GM12878 (cell line): Measurements from ENCODE around the gene TOM1L1. TPM values are rescaled to one million over a fixed set of nuclear protein-coding genes. Genes with fewer than 3 reads are reported as not detected.

ENCODE experiments used
- ATAC-seq: fragments of 200-7000 bp; cut with Tn5 transposase; 3 replicates; pipeline ENCODE4 v1.9.1; 2020; ENCODE audit warnings: mild to moderate bottlenecking, moderate library complexity
- BruUV-seq: library from RNA; stranded (reverse); fragments of 400-500 nt; replicated peaks from 2 replicates; lab custom pipeline; 2021; lab: Mats Ljungman, UMichigan
- CTCF ChIA-PET: fragments of 300-600 bp; sonication (Branson Sonifier 250); formaldehyde crosslinking; extraction: SDS; loops from one replicate; lab custom pipeline; 2021; ENCODE audit warnings: inconsistent platforms; lab: Yijun Ruan, JAX
- POLR2A ChIA-PET: fragments of 350-600 bp; formaldehyde crosslinking; extraction: SDS; loops from one replicate; lab custom pipeline; 2021; ENCODE audit warnings: inconsistent platforms; lab: Charles Lee
- RAD21 ChIA-PET: fragments of 300-600 bp; sonication (Branson Sonifier 250); formaldehyde crosslinking; loops from one replicate; lab custom pipeline; 2023; ENCODE audit warnings: antibody characterized with exemption; ENCODE audit not compliant: unreplicated experiment; lab: Charles Lee
- SMC1A ChIA-PET: fragments of 300-600 bp; sonication (Branson Sonifier 250); formaldehyde crosslinking; loops from one replicate; lab custom pipeline; 2023; ENCODE audit not compliant: unreplicated experiment, uncharacterized antibody; lab: Charles Lee
- DNase-seq: peaks from one replicate; pipeline ENCODE4 v3.0.0-alpha.2; 2011; ENCODE audit warnings: low read depth, low spot score
- FAIRE-seq: peaks from 3 replicates; lab custom pipeline; 2011; peaks lifted over from hg19 to GRCh38; lab: Jason Lieb, UNC
- H2AFZ ChIP-seq: 2 replicates; pipeline ENCODE4 v1.6.0; 2011; ENCODE audit warnings: low read depth, low read length, control low read depth; ENCODE audit not compliant: control insufficient read depth
- H3K27ac ChIP-seq: 2 replicates; pipeline ENCODE4 v1.5.1; 2011; ENCODE audit warnings: control low read depth; ENCODE audit not compliant: control insufficient read depth, insufficient read depth
- H3K27me3 ChIP-seq, 2 experiments: replicated peaks in 1 of 2; 2 replicates each; pipeline versions ENCODE4 v1.6.0 to v1.6.1; 2011; ENCODE audit warnings: low read length in 1 of 2; ENCODE audit not compliant: control insufficient read depth in 2 of 2, insufficient read depth in 2 of 2
- H3K36me3 ChIP-seq, 2 experiments: 2 replicates each; pipeline ENCODE4 v1.5.1; 2011; ENCODE audit warnings: low read length in 1 of 2; ENCODE audit not compliant: control insufficient read depth in 2 of 2, insufficient read depth in 2 of 2
- H3K4me1 ChIP-seq: 2 replicates; pipeline ENCODE4 v1.6.1; 2011; ENCODE audit warnings: mild to moderate bottlenecking, low read length, moderate library complexity, mixed read lengths; ENCODE audit not compliant: control insufficient read depth, insufficient read depth
- H3K4me2 ChIP-seq: 2 replicates; pipeline ENCODE4 v1.6.0; 2011; ENCODE audit warnings: control low read depth; ENCODE audit not compliant: control insufficient read depth, insufficient read depth
- H3K4me3 ChIP-seq: fragments of 200-600 bp; sonication (generic); 2 replicates; pipeline ENCODE4 v1.5.1; 2016
- H3K79me2 ChIP-seq: 2 replicates; pipeline ENCODE4 v1.6.0; 2011; ENCODE audit warnings: low read length; ENCODE audit not compliant: control insufficient read depth, insufficient read depth
- H3K9ac ChIP-seq: 2 replicates; pipeline ENCODE4 v1.8.0; 2011; ENCODE audit warnings: low read length, control low read depth, mixed read lengths; ENCODE audit not compliant: control insufficient read depth, insufficient read depth
- H3K9me3 ChIP-seq: replicated peaks from 3 replicates; pipeline ENCODE4 v1.5.1; 2011; ENCODE audit warnings: mild to moderate bottlenecking, low read length; ENCODE audit not compliant: control insufficient read depth, insufficient read depth
- H4K20me1 ChIP-seq: 2 replicates; pipeline ENCODE4 v1.6.0; 2011; ENCODE audit not compliant: control insufficient read depth, insufficient read depth
- ATF2 ChIP-seq: IDR thresholded peaks from 2 replicates; pipeline ENCODE4 v1.6.1; 2012; ENCODE audit warnings: low read length, inconsistent platforms
- BCL3 ChIP-seq: IDR thresholded peaks from 2 replicates; pipeline ENCODE4 v1.6.1; 2011; ENCODE audit warnings: borderline replicate concordance, low read depth, mild to moderate bottlenecking, moderate library complexity, low read length; ENCODE audit not compliant: insufficient read depth, poor library complexity, severe bottlenecking
- BCLAF1 ChIP-seq: fragments of 450-650 bp; IDR thresholded peaks from 2 replicates; pipeline ENCODE4 v1.6.1; 2017; ENCODE audit warnings: antibody characterized with exemption, mild to moderate bottlenecking, moderate library complexity
- MYC ChIP-seq: IDR thresholded peaks from 2 replicates; pipeline ENCODE4 v1.6.1; 2011; ENCODE audit warnings: mild to moderate bottlenecking, low read length, moderate library complexity, inconsistent platforms; ENCODE audit not compliant: insufficient read depth, insufficient replicate concordance, insufficient read length, severe bottlenecking
- POLR2AphosphoS2 ChIP-seq: IDR thresholded peaks from 2 replicates; pipeline ENCODE4 v1.6.1; 2011; ENCODE audit warnings: low read depth, mild to moderate bottlenecking, low read length, improper control_type of control experiment, moderate library complexity
- RB1 ChIP-seq: fragments of 450-650 bp; formaldehyde crosslinking; IDR thresholded peaks from 2 replicates; pipeline ENCODE4 v1.6.1; 2017; ENCODE audit warnings: mild to moderate bottlenecking, borderline replicate concordance
- SMC3 ChIP-seq: IDR thresholded peaks from 2 replicates; pipeline ENCODE4 v1.6.1; 2011; ENCODE audit warnings: low read length, improper control_type of control experiment, borderline replicate concordance
- TCF7 ChIP-seq: IDR thresholded peaks from 2 replicates; pipeline ENCODE4 v1.6.1; 2014; ENCODE audit warnings: antibody characterized with exemption, borderline replicate concordance
- ZBTB4 ChIP-seq: fragments of 450-650 bp; formaldehyde crosslinking; IDR thresholded peaks from 2 replicates; pipeline ENCODE4 v1.4.0; 2022; ENCODE audit warnings: mild to moderate bottlenecking, moderate library complexity
- ZBTB40 ChIP-seq: fragments of 450-650 bp; IDR thresholded peaks from 2 replicates; pipeline ENCODE4 v1.6.1; 2016; ENCODE audit warnings: mild to moderate bottlenecking, moderate library complexity, borderline replicate concordance
- WGBS: methylation state at CpG from one replicate; pipeline ENCODE4 v1.1.6; 2016; ENCODE audit warnings: low lambda C conversion rate; ENCODE audit not compliant: insufficient replicate concordance, insufficient coverage; ENCODE audit errors: missing lambda C conversion rate; 5-methylcytosine and 5-hydroxymethylcytosine counted together
- in situ Hi-C: fragments of 300-500 bp; cut with MboI; formaldehyde crosslinking; loops from 9 replicates; pipeline ENCODE4 v1.14.3; 2018; ENCODE audit warnings: mixed read lengths
- intact Hi-C: fragments of 100-400 bp; cut with micrococcal nuclease; formaldehyde crosslinking; loops from one replicate; pipeline ENCODE4 v1.14.2; 2022; ENCODE audit not compliant: unreplicated experiment
- polyA plus RNA-seq, 11 experiments: library from polyadenylated mRNA; depleted of rRNA in 4 of 11; unstranded in 6 of 11; stranded (reverse) in 5 of 11; fragments of >200 nt; fragmentation: Nextera tagmentation in 4 of 11; fragmentation: Illumina TruSeq in 1 of 11; extraction: Ambion mirVana in 4 of 11; extraction: Trizol in 1 of 11; gene quantifications; 1 replicate in 1 of 11; 2 replicates in 10 of 11; pipeline versions ENCODE4 v1.2.1 to v1.2.3, GENCODE V29; 2011 to 2016; ENCODE audit warnings: inconsistent platforms in 2 of 11, missing spikeins in 2 of 11, low read depth in 1 of 11
- total RNA-seq, 4 experiments: library from RNA; depleted of rRNA in 3 of 4; stranded (reverse); fragments of >200 nt in 3 of 4; fragmentation: Illumina TruSeq in 1 of 4; extraction: Trizol in 1 of 4; gene quantifications; 2 replicates each; pipeline versions ENCODE4 v1.2.1 to v1.2.3, GENCODE V29; 2013 to 2021

Gene TOM1L1
- total and polyA plus RNA-seq, 10 of the 15 experiments (the other 5 are each of a cell fraction or from before 2014, with no cell fraction given) = 1.9 to 8.8 (median 2.5) TPM

- H3K9ac ChIP-seq = no peak overlapping the region
- no peak overlapping the region for H3K4me2 ChIP-seq
- H3K4me3 ChIP-seq = no peak overlapping the region
- RAD21 ChIA-PET = no interaction called here
- CTCF ChIA-PET = no interaction called here
- no peaks in the 10 kb centered on the region for H3K27me3 ChIP-seq
- no peaks in the 10 kb centered on the region for H3K79me2 ChIP-seq
- in situ Hi-C loops = no loop called here
- DNase-seq (no peak), FAIRE-seq (no peak), ATAC-seq (no peak)
- SMC1A ChIA-PET = no interaction called here
- POLR2A ChIA-PET = no interaction called here
- intact Hi-C loops = no loop called here
- H3K4me1 ChIP-seq = no peaks in the 10 kb centered on the region; the same call in 1 of the 2 replicates
- H2AFZ ChIP-seq = no peak overlapping the region
- WGBS = 60% methylated on average over 1 of the region's 1 CpG
- H3K9me3 ChIP-seq = no peaks in the 10 kb centered on the region
- H3K36me3 ChIP-seq = no peaks in the 10 kb centered on the region
- H3K27ac ChIP-seq = no peak overlapping the region
- no TSS peak for BruUV-seq
- no peaks in the 10 kb centered on the region for H4K20me1 ChIP-seq
- no peak for TF ChIP-seq TCF7
- no peak for TF ChIP-seq SMC3
- TF ChIP-seq BCL3 = no peak
- no peak for TF ChIP-seq ZBTB40
- TF ChIP-seq POLR2AphosphoS2 = no peak
- no peak for TF ChIP-seq RB1
- TF ChIP-seq ATF2 = no peak
- no peak for TF ChIP-seq MYC
- no peak for TF ChIP-seq BCLAF1
- no peak for TF ChIP-seq ZBTB4 (CRISPR knock-in tag)
Observed at GRCh38 chr17:54944796-54945195, 44.1 kb downstream of the TOM1L1 start.
